IMR-90 (cell line): ENCODE results near the gene DSCAML1. TPM values are rescaled to one million over a fixed set of nuclear protein-coding genes. Genes with fewer than 3 reads are reported as not detected.

Source experiments
- ATAC-seq: fragments of 200-7000 bp; cut with Tn5 transposase; 2 replicates; pipeline ENCODE4 v1.9.1; 2020; ENCODE audit warnings: low read depth, mild to moderate bottlenecking, moderate library complexity
- BruUV-seq: library from RNA; stranded (reverse); fragments of 400-500 nt; replicated peaks from 2 replicates; lab custom pipeline; 2021; lab: Mats Ljungman, UMichigan
- CTCF ChIA-PET: fragments of 300-600 bp; formaldehyde crosslinking; extraction: SDS; loops from one replicate; lab custom pipeline; 2021; ENCODE audit warnings: antibody characterized with exemption; lab: Yijun Ruan, JAX
- POLR2A ChIA-PET: fragments of 300-600 bp; sonication (Branson Sonifier 250); formaldehyde crosslinking; loops from one replicate; lab custom pipeline; 2022; ENCODE audit warnings: antibody characterized with exemption; ENCODE audit not compliant: unreplicated experiment; lab: Charles Lee
- DNase-seq: peaks from one replicate; pipeline ENCODE4 v3.0.0; 2013
- H2AFZ ChIP-seq: replicated peaks from 2 replicates; pipeline ENCODE3; 2013; ENCODE audit warnings: low read length, mild to moderate bottlenecking; ENCODE audit not compliant: poor library complexity
- H2AK5ac ChIP-seq: 2 replicates; pipeline ENCODE4 v1.6.1; 2013; ENCODE audit warnings: low read depth, low read length, inconsistent platforms
- H2AK9ac ChIP-seq: replicated peaks from 2 replicates; pipeline ENCODE3; 2013; ENCODE audit warnings: mild to moderate bottlenecking, low read depth, low read length, moderate library complexity; ENCODE audit not compliant: poor library complexity
- H2BK120ac ChIP-seq: 2 replicates; pipeline ENCODE4 v1.6.1; 2013; ENCODE audit warnings: low read depth, low read length, inconsistent platforms
- H2BK15ac ChIP-seq: 3 replicates; pipeline ENCODE4 v1.6.1; 2013; ENCODE audit warnings: low read depth, low read length, inconsistent platforms
- H2BK20ac ChIP-seq: 2 replicates; pipeline ENCODE4 v1.6.1; 2013; ENCODE audit warnings: low read depth, mild to moderate bottlenecking, inconsistent platforms, low read length, moderate library complexity
- H2BK5ac ChIP-seq: 2 replicates; pipeline ENCODE4 v1.6.1; 2013; ENCODE audit warnings: mild to moderate bottlenecking, low read depth, low read length, inconsistent platforms; ENCODE audit not compliant: poor library complexity, severe bottlenecking
- H3K14ac ChIP-seq: replicated peaks from 2 replicates; pipeline ENCODE4 v1.6.1; 2013; ENCODE audit warnings: low read depth, low read length, inconsistent platforms
- H3K18ac ChIP-seq: 2 replicates; pipeline ENCODE4 v1.6.1; 2013; ENCODE audit warnings: low read depth, low read length, control low read depth
- H3K23ac ChIP-seq: 2 replicates; pipeline ENCODE4 v1.6.1; 2013; ENCODE audit warnings: low read depth, low read length, inconsistent platforms
- H3K27ac ChIP-seq: 2 replicates; pipeline ENCODE4 v1.5.1; 2013; ENCODE audit warnings: mild to moderate bottlenecking, control low read depth, low read length; ENCODE audit not compliant: insufficient read depth
- H3K27me3 ChIP-seq: 2 replicates; pipeline ENCODE4 v1.6.1; 2013; ENCODE audit warnings: low read length; ENCODE audit not compliant: control insufficient read depth, insufficient read depth
- H3K36me3 ChIP-seq: 2 replicates; pipeline ENCODE4 v1.6.1; 2013; ENCODE audit warnings: low read length, mixed read lengths; ENCODE audit not compliant: control insufficient read depth, insufficient read depth
- H3K4ac ChIP-seq: 2 replicates; pipeline ENCODE4 v1.6.1; 2013; ENCODE audit warnings: low read depth, low read length, inconsistent platforms
- H3K4me1 ChIP-seq: 2 replicates; pipeline ENCODE4 v1.6.1; 2013; ENCODE audit warnings: low read length, mixed read lengths; ENCODE audit not compliant: control insufficient read depth, insufficient read depth
- H3K4me2 ChIP-seq: 2 replicates; pipeline ENCODE4 v1.6.1; 2013; ENCODE audit warnings: low read depth, mild to moderate bottlenecking, control low read depth, low read length, moderate library complexity
- H3K4me3 ChIP-seq: 2 replicates; pipeline ENCODE4 v1.5.1; 2013; ENCODE audit warnings: low read depth, mild to moderate bottlenecking, control low read depth, low read length, moderate library complexity; ENCODE audit not compliant: insufficient read depth
- H3K56ac ChIP-seq: 2 replicates; pipeline ENCODE4 v1.6.1; 2013; ENCODE audit warnings: low read length, inconsistent platforms; ENCODE audit not compliant: insufficient read depth; ENCODE audit errors: extremely low read depth
- H3K79me1 ChIP-seq, 2 experiments: 2 replicates each; pipeline ENCODE4 v1.6.1; 2013; ENCODE audit warnings: low read length in 2 of 2, inconsistent platforms in 1 of 2, low read depth in 1 of 2
- H3K9ac ChIP-seq: 2 replicates; pipeline ENCODE4 v1.6.1; 2013; ENCODE audit warnings: low read depth, low read length, control low read depth
- H3K9me1 ChIP-seq: 2 replicates; pipeline ENCODE4 v1.6.1; 2013; ENCODE audit warnings: low read length, inconsistent platforms; ENCODE audit not compliant: insufficient read depth
- H3K9me3 ChIP-seq: 2 replicates; pipeline ENCODE4 v1.6.1; 2013; ENCODE audit warnings: low read length; ENCODE audit not compliant: control insufficient read depth, insufficient read depth
- H4K20me1 ChIP-seq: 2 replicates; pipeline ENCODE4 v1.6.1; 2013; ENCODE audit warnings: low read length, inconsistent platforms; ENCODE audit not compliant: insufficient read depth
- H4K5ac ChIP-seq: 2 replicates; pipeline ENCODE4 v1.6.1; 2013; ENCODE audit warnings: mild to moderate bottlenecking, low read depth, low read length, control low read depth
- H4K8ac ChIP-seq, 2 experiments: 2 replicates each; pipeline ENCODE4 v1.6.1; 2013; ENCODE audit warnings: low read depth in 2 of 2, low read length in 2 of 2, control low read depth in 1 of 2, inconsistent platforms in 1 of 2
- H4K91ac ChIP-seq: 2 replicates; pipeline ENCODE4 v1.6.1; 2013; ENCODE audit warnings: low read depth, low read length, inconsistent platforms; ENCODE audit not compliant: insufficient read depth
- BHLHE40 ChIP-seq: fragments of 150-350 bp; IDR thresholded peaks from 2 replicates; pipeline ENCODE4 v1.6.1; 2016; ENCODE audit warnings: mild to moderate bottlenecking, low read depth, low read length
- CEBPB ChIP-seq: IDR thresholded peaks from 2 replicates; pipeline ENCODE4 v1.6.1; 2012; ENCODE audit warnings: low read depth, low read length, improper control_type of control experiment
- CHD1 ChIP-seq: IDR thresholded peaks from 2 replicates; pipeline ENCODE4 v1.6.1; 2012; ENCODE audit warnings: low read depth, low read length, improper control_type of control experiment
- FOS ChIP-seq: fragments of 150-350 bp; IDR thresholded peaks from 2 replicates; pipeline ENCODE4 v1.6.1; 2016; ENCODE audit warnings: low read depth, low read length
- MAFK ChIP-seq: IDR thresholded peaks from 2 replicates; pipeline ENCODE4 v1.6.1; 2012; ENCODE audit warnings: low read depth, low read length, improper control_type of control experiment
- MAZ ChIP-seq: IDR thresholded peaks from 2 replicates; pipeline ENCODE4 v1.6.1; 2012; ENCODE audit warnings: low read depth, mild to moderate bottlenecking, low read length, improper control_type of control experiment, moderate library complexity, borderline replicate concordance
- MXI1 ChIP-seq: IDR thresholded peaks from 2 replicates; pipeline ENCODE4 v1.6.1; 2012; ENCODE audit warnings: low read depth, mild to moderate bottlenecking, low read length, moderate library complexity, borderline replicate concordance
- NFE2L2 ChIP-seq: fragments of 150-350 bp; IDR thresholded peaks from 2 replicates; pipeline ENCODE4 v1.6.1; 2016; ENCODE audit warnings: low read depth, mild to moderate bottlenecking, low read length
- POLR2A ChIP-seq: IDR thresholded peaks from 2 replicates; pipeline ENCODE4 v1.6.1; 2012; ENCODE audit warnings: mild to moderate bottlenecking, low read depth, low read length
- RAD21 ChIP-seq: IDR thresholded peaks from 2 replicates; pipeline ENCODE4 v1.6.1; 2012; ENCODE audit warnings: low read length, improper control_type of control experiment
- RCOR1 ChIP-seq: IDR thresholded peaks from 2 replicates; pipeline ENCODE4 v1.6.1; 2012; ENCODE audit warnings: mild to moderate bottlenecking, low read length, improper control_type of control experiment; ENCODE audit not compliant: insufficient replicate concordance
- RFX5 ChIP-seq: IDR thresholded peaks from 2 replicates; pipeline ENCODE4 v1.8.0; 2012; ENCODE audit warnings: low read depth, mild to moderate bottlenecking, low read length, moderate library complexity
- WGBS, 2 experiments: methylation state at CpG; one replicate each; pipeline versions ENCODE4 v1.1.5 to v1.1.7; 2013; ENCODE audit warnings: missing lambda C conversion rate in 2 of 2; ENCODE audit not compliant: insufficient read length in 1 of 2; ENCODE audit errors: extremely low coverage in 2 of 2; 5-methylcytosine and 5-hydroxymethylcytosine counted together
- dilution Hi-C: fragments of 300-500 bp; cut with HindIII; formaldehyde crosslinking; loops from one replicate; pipeline ENCODE4 v1.14.3; 2018; ENCODE audit warnings: low sequenced_read_pairs; ENCODE audit not compliant: unreplicated experiment
- in situ Hi-C: fragments of 300-500 bp; cut with MboI; formaldehyde crosslinking; loops from 3 replicates; pipeline ENCODE4 v1.14.3; 2019; ENCODE audit warnings: low sequenced_read_pairs, inconsistent platforms, mixed read lengths
- intact Hi-C: fragments of 100-400 bp; cut with micrococcal nuclease; formaldehyde crosslinking; loops from 2 replicates; pipeline ENCODE4 v1.10.0; 2022
- polyA plus RNA-seq, 3 experiments: library from polyadenylated mRNA; depleted of rRNA; stranded (reverse); fragments of >200 nt; gene quantifications; 2 replicates each; pipeline ENCODE4 v1.2.3, GENCODE V29; 2012; ENCODE audit warnings: low replicate concordance in 1 of 3
- total RNA-seq: library from RNA; depleted of rRNA; stranded (reverse); fragments of >200 nt; gene quantifications from 2 replicates; pipeline ENCODE4 v1.2.3, GENCODE V29; 2012
- TF ChIP-seq, protein P1 (sequence below): conservative IDR thresholded peaks from 2 replicates; pipeline ENCODE4 v1.5.1; 2012; ENCODE audit warnings: mild to moderate bottlenecking, low read depth, low read length, improper control_type of control experiment
- TF ChIP-seq, protein P2 (sequence below): fragments of 150-350 bp; IDR thresholded peaks from 2 replicates; pipeline ENCODE4 v1.6.1; 2016; ENCODE audit warnings: low read depth, mild to moderate bottlenecking, low read length, moderate library complexity, borderline replicate concordance
- TF ChIP-seq, protein P3 (sequence below): fragments of 150-350 bp; IDR thresholded peaks from 2 replicates; pipeline ENCODE4 v1.6.1; 2017; ENCODE audit warnings: mild to moderate bottlenecking, antibody characterized with exemption, low read length, low read depth

DSCAML1 gene
- total and polyA plus RNA-seq, 2 of the 4 experiments (the other 2 are of a cell fraction): not detected

DNA sequence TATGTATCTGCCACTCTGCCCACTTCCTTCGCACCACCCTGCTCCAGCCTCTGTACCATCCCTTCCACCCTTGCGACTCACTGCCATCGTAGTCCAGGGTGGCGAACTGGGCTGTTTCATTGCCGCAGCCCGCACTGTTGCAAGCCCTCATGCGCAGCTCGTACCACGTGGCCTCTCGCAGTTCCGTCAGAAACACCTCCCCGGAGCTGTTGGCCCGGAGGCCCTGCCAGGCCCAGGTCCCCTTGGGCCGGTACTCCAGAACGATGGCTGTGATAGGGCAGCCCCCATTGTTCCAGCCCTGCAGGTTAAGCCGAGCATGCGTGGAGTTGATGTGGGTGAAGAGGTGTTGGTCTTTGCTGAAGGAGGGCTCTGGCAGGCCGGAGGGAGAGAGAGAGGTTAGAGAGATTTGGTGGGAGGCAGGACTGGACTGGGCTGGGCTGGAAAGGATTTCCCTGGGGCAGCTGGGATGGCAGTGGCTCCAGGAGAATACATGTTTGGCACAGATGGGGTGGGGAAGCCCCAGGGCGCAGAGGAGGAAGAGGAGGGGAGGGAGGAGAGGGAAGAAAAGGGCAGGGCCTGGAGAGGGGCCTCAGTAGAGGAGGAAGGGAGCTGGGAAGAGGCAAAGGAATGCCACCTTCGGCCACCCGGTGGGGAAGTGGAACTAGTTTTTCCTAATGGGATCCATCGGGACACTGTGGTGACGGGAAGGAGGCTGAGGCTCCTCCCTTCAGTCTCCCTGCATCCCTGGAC lies 359.8 kb downstream of the DSCAML1 start:
- Histone ChIP-seq H3K9me3 (no peaks in the 10 kb centered on the region), H3K14ac (no peak overlapping the region), H3K9ac (no peak overlapping the region), H3K56ac (no peak overlapping the region), H4K20me1 (no peaks in the 10 kb centered on the region; the same call in 1 of the 2 replicates), H2BK120ac (no peak overlapping the region), H3K4ac (no peak overlapping the region), H2AFZ (no peak overlapping the region), H2BK20ac (no peak overlapping the region), H3K18ac (no peak overlapping the region), H3K23ac (no peak overlapping the region), H4K5ac (no peak overlapping the region), H3K4me3 (no peak overlapping the region), H3K27me3 (peaks cover 35% of the 10 kb centered on the region), H3K4me1 (no peaks in the 10 kb centered on the region), H3K4me2 (no peak overlapping the region), H3K79me1 (no peaks in the 10 kb centered on the region), H3K27ac (no peak overlapping the region), H2AK5ac (no peak overlapping the region), H4K91ac (no peak overlapping the region), H4K8ac (no peak overlapping the region), H3K9me1 (no peaks in the 10 kb centered on the region), H2AK9ac (no peak overlapping the region), H3K36me3 (no peaks in the 10 kb centered on the region), H2BK15ac (no peak overlapping the region), H2BK5ac (no peak overlapping the region)
- BruUV-seq: no TSS peak
- WGBS, 2 experiments: 73% methylated on average over 19 of the region's 23 CpGs; no CpG with 5 or more reads in 1 of the 2 experiments
- intact Hi-C loops (no loop called here), dilution Hi-C loops (no loop called here), in situ Hi-C loops (no loop called here)
- DNase-seq (no peak), ATAC-seq (no peak)
- ChIA-PET POLR2A (no interaction called here), CTCF (interaction anchor here (2.3 kb wide), 1 partner anchor 11 kb away, joined by 7 read pairs; no protein-coding TSS in a partner anchor)
- TF ChIP-seq, protein P1, sequence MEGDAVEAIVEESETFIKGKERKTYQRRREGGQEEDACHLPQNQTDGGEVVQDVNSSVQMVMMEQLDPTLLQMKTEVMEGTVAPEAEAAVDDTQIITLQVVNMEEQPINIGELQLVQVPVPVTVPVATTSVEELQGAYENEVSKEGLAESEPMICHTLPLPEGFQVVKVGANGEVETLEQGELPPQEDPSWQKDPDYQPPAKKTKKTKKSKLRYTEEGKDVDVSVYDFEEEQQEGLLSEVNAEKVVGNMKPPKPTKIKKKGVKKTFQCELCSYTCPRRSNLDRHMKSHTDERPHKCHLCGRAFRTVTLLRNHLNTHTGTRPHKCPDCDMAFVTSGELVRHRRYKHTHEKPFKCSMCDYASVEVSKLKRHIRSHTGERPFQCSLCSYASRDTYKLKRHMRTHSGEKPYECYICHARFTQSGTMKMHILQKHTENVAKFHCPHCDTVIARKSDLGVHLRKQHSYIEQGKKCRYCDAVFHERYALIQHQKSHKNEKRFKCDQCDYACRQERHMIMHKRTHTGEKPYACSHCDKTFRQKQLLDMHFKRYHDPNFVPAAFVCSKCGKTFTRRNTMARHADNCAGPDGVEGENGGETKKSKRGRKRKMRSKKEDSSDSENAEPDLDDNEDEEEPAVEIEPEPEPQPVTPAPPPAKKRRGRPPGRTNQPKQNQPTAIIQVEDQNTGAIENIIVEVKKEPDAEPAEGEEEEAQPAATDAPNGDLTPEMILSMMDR: no peak
- TF ChIP-seq NFE2L2 (no peak), CHD1 (no peak), MAZ (no peak), BHLHE40 (no peak), RCOR1 (no peak), MXI1 (no peak), RFX5 (no peak), MAFK (no peak), RAD21 (no peak), POLR2A (no peak), CEBPB (no peak), FOS (no peak)
- TF ChIP-seq, protein P2, sequence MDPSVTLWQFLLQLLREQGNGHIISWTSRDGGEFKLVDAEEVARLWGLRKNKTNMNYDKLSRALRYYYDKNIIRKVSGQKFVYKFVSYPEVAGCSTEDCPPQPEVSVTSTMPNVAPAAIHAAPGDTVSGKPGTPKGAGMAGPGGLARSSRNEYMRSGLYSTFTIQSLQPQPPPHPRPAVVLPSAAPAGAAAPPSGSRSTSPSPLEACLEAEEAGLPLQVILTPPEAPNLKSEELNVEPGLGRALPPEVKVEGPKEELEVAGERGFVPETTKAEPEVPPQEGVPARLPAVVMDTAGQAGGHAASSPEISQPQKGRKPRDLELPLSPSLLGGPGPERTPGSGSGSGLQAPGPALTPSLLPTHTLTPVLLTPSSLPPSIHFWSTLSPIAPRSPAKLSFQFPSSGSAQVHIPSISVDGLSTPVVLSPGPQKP: no peak
- TF ChIP-seq, protein P3, sequence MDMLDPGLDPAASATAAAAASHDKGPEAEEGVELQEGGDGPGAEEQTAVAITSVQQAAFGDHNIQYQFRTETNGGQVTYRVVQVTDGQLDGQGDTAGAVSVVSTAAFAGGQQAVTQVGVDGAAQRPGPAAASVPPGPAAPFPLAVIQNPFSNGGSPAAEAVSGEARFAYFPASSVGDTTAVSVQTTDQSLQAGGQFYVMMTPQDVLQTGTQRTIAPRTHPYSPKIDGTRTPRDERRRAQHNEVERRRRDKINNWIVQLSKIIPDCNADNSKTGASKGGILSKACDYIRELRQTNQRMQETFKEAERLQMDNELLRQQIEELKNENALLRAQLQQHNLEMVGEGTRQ: no peak
